ENCODE data around the gene DLGAP1.

GRCh38 chr18:3808985-3809780 lies 645.9 kb downstream of the DLGAP1 start:
- TF ChIP-seq CTCF (conservative IDR thresholded peaks at IDR 0.05 in 1 of 2, IDR thresholded peaks at IDR 0.05 in 1 of 2; ENCODE audit: extremely low read depth in 1 of 2, insufficient read depth in 1 of 2, low read depth in 1 of 2, low read length in 2 of 2) (no peak), EZH2 (IDR thresholded peaks at IDR 0.05; ENCODE audit: borderline replicate concordance, low read length) (no peak)
